NT2/D1 (cell line): ENCODE measurements around the gene KMT5B.
"Not testable (repeated sequence)": the region's sequence is repeated elsewhere in the genome, so short reads cannot be mapped to it uniquely, and the experiment has no call there.

ENCODE experiments used
- DNase-seq: peaks from one replicate; pipeline ENCODE4 v3.0.0-alpha.2; 2011; ENCODE audit warnings: low read depth, low spot score
- H3K27me3 ChIP-seq: 2 replicates; pipeline ENCODE4 v1.6.0; 2011; ENCODE audit warnings: mild to moderate bottlenecking; ENCODE audit not compliant: insufficient read length, insufficient read depth
- H3K36me3 ChIP-seq: 2 replicates; pipeline ENCODE4 v1.6.1; 2011; ENCODE audit warnings: mild to moderate bottlenecking, low read length, mixed read lengths; ENCODE audit not compliant: insufficient read depth, insufficient read length
- H3K4me1 ChIP-seq: 2 replicates; pipeline ENCODE4 v1.5.1; 2011; ENCODE audit not compliant: insufficient read depth, insufficient read length
- H3K4me3 ChIP-seq: 2 replicates; pipeline ENCODE4 v1.5.1; 2011; ENCODE audit warnings: low read depth; ENCODE audit not compliant: insufficient read length
- H3K9ac ChIP-seq: 2 replicates; pipeline ENCODE4 v1.6.0; 2011; ENCODE audit warnings: low read depth; ENCODE audit not compliant: insufficient read length
- H3K9me3 ChIP-seq: 2 replicates; pipeline ENCODE4 v1.5.1; 2011; ENCODE audit warnings: mild to moderate bottlenecking, low read length; ENCODE audit not compliant: insufficient read depth
- SUZ12 ChIP-seq: IDR thresholded peaks from 2 replicates; pipeline ENCODE4 v1.6.1; 2011; ENCODE audit not compliant: insufficient read length, insufficient read depth; ENCODE audit errors: extremely low read depth
- YY1 ChIP-seq: IDR thresholded peaks from 2 replicates; pipeline ENCODE4 v1.6.1; 2011; ENCODE audit not compliant: insufficient read length, insufficient read depth
- ZNF274 ChIP-seq: IDR thresholded peaks from 2 replicates; pipeline ENCODE4 v1.6.1; 2011; ENCODE audit warnings: mild to moderate bottlenecking, low read depth, low read length

The KMT5B gene

DNA sequence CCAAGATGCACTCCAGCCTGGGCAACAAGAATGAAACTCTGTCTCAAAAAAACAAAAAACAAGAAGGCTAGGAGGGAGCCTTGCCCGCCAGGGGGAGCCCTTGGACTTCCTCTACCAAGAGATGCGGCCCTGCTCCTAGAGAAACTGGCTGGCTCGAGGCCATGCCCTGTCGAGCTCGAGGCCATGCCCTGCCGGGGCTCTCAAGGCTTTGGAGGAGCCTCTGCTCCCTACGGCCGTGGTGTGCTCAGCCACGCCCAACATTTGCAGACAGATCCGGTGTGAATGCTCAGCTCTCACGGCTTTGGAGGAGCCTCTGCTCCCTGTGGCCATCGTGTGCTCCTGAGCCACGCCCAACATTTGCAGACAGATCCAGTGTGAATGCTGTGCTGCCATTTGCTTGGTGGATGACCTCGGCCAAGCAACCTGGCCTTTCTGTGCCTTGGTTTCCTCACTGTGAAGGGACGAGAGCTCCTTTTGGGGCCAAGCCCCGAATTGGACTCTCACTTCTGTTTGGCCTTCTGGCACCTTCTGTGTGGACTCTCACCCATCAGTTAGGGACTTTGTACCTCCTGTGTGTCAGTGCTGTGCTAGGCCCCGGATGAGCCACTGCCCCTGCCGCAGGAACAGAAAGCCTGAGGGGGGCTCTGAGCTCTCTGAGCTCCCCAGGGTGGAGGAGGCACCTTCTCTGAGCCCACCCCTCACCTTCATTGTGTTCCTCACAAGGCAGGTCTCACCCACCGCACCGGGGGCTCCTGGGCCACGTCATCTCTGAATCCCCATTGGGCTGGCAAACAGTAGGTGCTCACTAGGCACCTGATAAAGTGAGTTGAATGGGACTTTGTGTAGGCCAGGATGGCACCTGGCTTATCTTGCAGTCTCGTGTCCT, 44.6 kb upstream of the KMT5B start:
- peaks cover 32% of the 10 kb centered on the region for H3K36me3 ChIP-seq
- TF ChIP-seq SUZ12 (no peak), ZNF274 (no peak), YY1 (no peak)
- H3K27me3 ChIP-seq = no peaks in the 10 kb centered on the region
- peaks cover 16% of the 10 kb centered on the region for H3K4me1 ChIP-seq
- peak; percentile 89 for DNase-seq
- no peak overlapping the region for H3K9ac ChIP-seq
- no peaks in the 10 kb centered on the region for H3K9me3 ChIP-seq
- H3K4me3 ChIP-seq = no peak overlapping the region

GRCh38 chr11:68256331-68256741, 43.2 kb upstream of the KMT5B start:
- DNase-seq = no peak
- peaks cover 16% of the 10 kb centered on the region for H3K4me1 ChIP-seq
- H3K27me3 ChIP-seq = no peaks in the 10 kb centered on the region
- TF ChIP-seq ZNF274 (no peak), SUZ12 (no peak), YY1 (no peak)
- H3K4me3 ChIP-seq = no peak overlapping the region
- peak overlapping the region; percentile 62 for H3K9ac ChIP-seq
- no peaks in the 10 kb centered on the region; the same call in 1 of the 2 replicates for H3K9me3 ChIP-seq
- H3K36me3 ChIP-seq = peaks cover 18% of the 10 kb centered on the region

DNA sequence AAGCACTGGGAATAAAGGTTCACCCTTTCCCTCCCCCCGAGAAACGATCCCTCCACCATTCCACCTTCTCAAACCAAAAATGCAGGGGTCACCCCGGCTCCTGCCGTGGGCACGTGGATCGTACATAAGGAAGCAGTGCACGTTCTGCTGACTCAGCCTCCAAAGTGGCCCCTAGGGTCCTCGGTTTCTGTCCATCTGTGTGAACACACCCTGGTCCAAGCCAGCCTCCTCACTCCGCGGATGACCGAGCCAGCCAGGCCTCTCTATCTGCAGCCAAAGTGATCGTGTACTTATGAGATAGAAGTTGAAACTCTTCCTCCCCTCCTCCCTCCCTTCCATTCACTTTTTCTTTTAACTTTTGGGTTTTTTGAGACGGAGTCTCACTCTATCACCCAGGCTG, 42.4 kb upstream of the KMT5B start:
- Histone ChIP-seq H3K9me3 (peaks cover 6% of the 10 kb centered on the region; the same call in 1 of the 2 replicates), H3K36me3 (peaks cover 10% of the 10 kb centered on the region), H3K9ac (peak overlapping the region; percentile 17), H3K4me3 (no peak overlapping the region), H3K4me1 (peaks cover 16% of the 10 kb centered on the region), H3K27me3 (no peaks in the 10 kb centered on the region)
- no peak for DNase-seq
- TF ChIP-seq YY1 (no peak), SUZ12 (no peak), ZNF274 (no peak)

DNA sequence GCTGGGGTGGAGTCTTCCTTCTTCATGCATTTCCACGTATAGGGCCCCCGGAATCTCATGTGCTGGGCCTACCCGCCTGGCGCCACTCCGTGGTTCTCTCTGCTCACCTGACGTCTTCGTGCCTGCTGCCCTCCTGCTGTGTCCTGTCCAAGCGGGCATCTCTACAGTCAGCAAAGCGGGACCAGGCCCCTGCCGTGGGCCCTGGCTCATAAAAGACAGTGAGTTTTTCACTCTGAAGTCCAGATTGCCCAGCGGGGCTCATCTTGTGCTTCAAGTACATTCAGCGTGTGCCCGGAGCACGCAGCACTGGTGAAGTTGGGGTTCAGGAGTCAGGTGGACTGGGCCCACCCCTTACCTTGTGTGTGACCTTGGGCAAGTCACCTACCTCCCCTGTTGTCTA, 41.3 kb upstream of the KMT5B start:
- Histone ChIP-seq H3K9me3 (peaks cover 7% of the 10 kb centered on the region; the same call in 1 of the 2 replicates), H3K27me3 (no peaks in the 10 kb centered on the region), H3K9ac (no peak overlapping the region), H3K4me1 (peaks cover 15% of the 10 kb centered on the region), H3K36me3 (no peaks in the 10 kb centered on the region), H3K4me3 (no peak overlapping the region)
- no peak for DNase-seq
- TF ChIP-seq SUZ12 = no peak
- no peak for TF ChIP-seq YY1
- no peak for TF ChIP-seq ZNF274

DNA sequence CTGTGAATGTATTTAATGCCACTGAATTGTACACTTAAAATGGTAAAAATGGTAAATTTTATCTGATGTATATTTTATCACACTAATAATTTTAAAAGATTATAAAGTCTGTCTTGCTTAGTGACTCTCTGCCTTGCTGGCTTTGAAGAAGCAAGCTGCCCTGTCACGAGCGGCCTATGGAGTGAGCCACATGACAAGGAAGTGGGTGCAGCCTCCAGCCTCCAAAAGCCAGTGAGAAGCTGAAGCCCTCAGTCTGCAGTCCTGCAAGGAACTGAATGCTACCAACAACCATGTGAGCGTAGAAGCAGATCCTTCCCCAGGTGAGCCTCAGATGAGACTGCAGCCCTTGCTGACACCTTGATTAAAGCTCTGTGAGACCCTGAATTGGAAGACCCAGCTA, 38.7 kb upstream of the KMT5B start:
- Histone ChIP-seq H3K9ac (no peak overlapping the region), H3K27me3 (no peaks in the 10 kb centered on the region), H3K4me1 (peaks cover 8% of the 10 kb centered on the region), H3K36me3 (no peaks in the 10 kb centered on the region), H3K4me3 (no peak overlapping the region), H3K9me3 (peaks cover 13% of the 10 kb centered on the region; the same call in 1 of the 2 replicates)
- no peak for DNase-seq
- no peak for TF ChIP-seq YY1

DNA sequence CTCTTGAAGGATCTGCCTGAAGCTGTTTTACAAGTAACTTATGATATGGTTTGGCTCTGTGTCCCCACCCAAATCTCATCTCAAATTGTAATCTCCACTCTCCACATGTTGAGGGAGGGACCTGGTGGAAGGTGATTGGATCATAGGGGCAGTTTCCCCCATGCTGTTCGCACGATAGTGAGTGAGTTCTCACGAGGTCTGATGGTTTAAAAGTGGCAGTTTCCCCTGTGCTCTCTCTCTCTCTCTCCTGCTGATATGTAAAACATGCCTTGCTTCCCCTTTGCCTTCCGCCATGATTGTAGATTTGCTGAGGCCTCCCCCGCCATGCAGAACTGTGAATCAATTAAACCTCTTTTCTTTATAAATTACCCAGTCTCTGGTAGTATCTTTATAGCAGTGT, 31.8 kb upstream of the KMT5B start:
- peaks cover 16% of the 10 kb centered on the region; the same call in 1 of the 2 replicates for H3K9me3 ChIP-seq
- H3K27me3 ChIP-seq, H3K4me3 ChIP-seq, H3K9ac ChIP-seq, H3K36me3 ChIP-seq, DNase-seq, H3K4me1 ChIP-seq: not testable (repeated sequence)

GRCh38 chr11:68243847-68244246, 30.8 kb upstream of the KMT5B start:
- not testable (repeated sequence) for H3K4me1 ChIP-seq, H3K27me3 ChIP-seq, H3K36me3 ChIP-seq, H3K4me3 ChIP-seq, DNase-seq, H3K9me3 ChIP-seq, H3K9ac ChIP-seq

DNA sequence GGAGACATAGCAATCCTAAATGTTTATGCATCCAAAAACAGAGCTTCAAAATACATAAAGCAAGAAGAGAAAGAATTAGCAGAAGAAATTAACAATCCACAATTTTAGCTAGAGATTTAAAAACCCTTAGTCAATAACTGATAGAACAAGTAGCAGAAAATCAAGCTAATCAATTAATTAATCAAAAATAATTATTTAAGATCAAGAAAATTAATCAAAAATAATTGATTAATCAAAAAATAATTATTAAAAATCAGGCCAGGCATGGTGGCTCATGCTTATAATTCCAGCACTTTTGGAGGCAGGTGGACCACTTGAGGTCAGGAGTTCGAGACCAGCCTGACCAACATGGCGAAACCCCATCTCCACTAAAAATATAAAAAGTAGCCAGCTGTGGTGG, 29.5 kb upstream of the KMT5B start:
- DNase-seq = no peak
- Histone ChIP-seq H3K9ac (no peak overlapping the region), H3K4me1 (no peaks in the 10 kb centered on the region), H3K9me3 (0 out of 2 replicates have a peak, but pooled peaks cover 10% of the 10 kb centered on the region), H3K27me3 (no peaks in the 10 kb centered on the region), H3K36me3 (no peaks in the 10 kb centered on the region), H3K4me3 (no peak overlapping the region)
- no peak for TF ChIP-seq YY1
- no peak for TF ChIP-seq ZNF274
- no peak for TF ChIP-seq SUZ12
